Uterus (tissue), 4 donors: ENCODE measurements around the gene CFAP210. TPM values are rescaled to one million over a fixed set of nuclear protein-coding genes. Genes with fewer than 3 reads are reported as not detected.

Experiments used
- DNase-seq, 2 donors: peaks; one replicate each; pipeline ENCODE4 v3.0.0-alpha.2; 2019 to 2020
- H3K27ac ChIP-seq, 2 donors: fragments of 200-600 bp; sonication (generic); 1 replicate in 1 of 2; 2 replicates in 1 of 2; pipeline ENCODE4 v1.5.1; 2016 to 2018
- H3K27me3 ChIP-seq, 2 donors: fragments of 200-600 bp; sonication (generic); one replicate each; pipeline ENCODE4 v1.5.1; 2018 to 2019; ENCODE audit warnings: control low read depth in 1 of 2
- H3K36me3 ChIP-seq, 2 donors: fragments of 200-600 bp; sonication (generic); one replicate each; pipeline ENCODE4 v1.5.1; 2019; ENCODE audit warnings: control low read depth in 1 of 2
- H3K4me1 ChIP-seq, 2 donors: fragments of 200-600 bp; sonication (generic); one replicate each; pipeline ENCODE4 v1.5.1; 2018 to 2019; ENCODE audit warnings: control low read depth in 1 of 2
- H3K4me3 ChIP-seq, 2 donors: fragments of 200-600 bp; sonication (generic); 1 replicate in 1 of 2; 2 replicates in 1 of 2; pipeline ENCODE4 v1.5.1; 2018 to 2019; ENCODE audit warnings: mild to moderate bottlenecking in 1 of 2
- H3K9me3 ChIP-seq, 2 donors: fragments of 200-600 bp; sonication (generic); one replicate each; pipeline ENCODE4 v1.5.1; 2019; ENCODE audit warnings: control low read depth in 1 of 2
- CTCF ChIP-seq, 4 experiments: fragments of 200-600 bp in 2 of 4; fragments of 450-650 bp in 2 of 4; sonication (generic) in 2 of 4; IDR thresholded peaks; one replicate each; pipeline ENCODE4 v1.5.1; 2016 to 2019; ENCODE audit warnings: antibody characterized with exemption in 4 of 4, mild to moderate bottlenecking in 2 of 4, moderate library complexity in 1 of 4
- POLR2A ChIP-seq, 2 donors: fragments of 450-650 bp; IDR thresholded peaks; one replicate each; pipeline ENCODE4 v1.6.1; 2016; ENCODE audit warnings: antibody characterized with exemption in 2 of 2, mild to moderate bottlenecking in 1 of 2, moderate library complexity in 1 of 2
- intact Hi-C: fragments of 100-400 bp; cut with DNase I; formaldehyde crosslinking; loops from one replicate; pipeline ENCODE4 v1.15.1; 2023; ENCODE audit warnings: low total_unique reads
- total RNA-seq, 4 donors: library from RNA; depleted of rRNA in 3 of 4; stranded (reverse); fragments of >200 nt in 3 of 4; gene quantifications; one replicate each; pipeline versions ENCODE4 v1.1.0 to v1.2.4, GENCODE V29; 2014 to 2023
- donor health status: DM: yes; HTN: yes; CAD: no.

Gene CFAP210
- total RNA-seq, 4 donors from 2014 or later: 0.64 to 3.3 TPM; not detected in 2

DNA sequence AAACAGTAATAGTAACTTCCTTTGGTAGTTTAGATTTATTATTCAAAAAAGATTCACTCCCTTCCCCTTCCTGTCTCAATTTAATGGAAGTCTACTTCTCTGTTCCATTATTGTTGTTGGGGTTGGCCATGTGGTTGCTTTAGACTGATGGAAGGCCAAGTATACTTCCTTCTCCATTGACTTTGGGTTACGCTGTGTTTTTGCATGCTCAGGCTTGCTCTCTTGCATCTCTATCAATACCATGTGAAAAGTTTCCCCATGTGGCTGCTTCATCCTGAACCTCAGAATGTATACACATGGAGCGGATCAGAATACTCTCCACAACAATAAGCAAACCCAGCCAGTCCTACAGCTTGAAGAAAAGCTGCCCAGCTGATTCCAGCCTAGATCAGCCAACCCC, 20.3 kb downstream of the CFAP210 start:
- TF ChIP-seq CTCF (IDR thresholded peaks at IDR 0.05) (no peak), POLR2A (IDR thresholded peaks at IDR 0.05) (no peak)
- Histone ChIP-seq H3K36me3 (no peaks in the 10 kb centered on the region), H3K9me3 (no peaks in the 10 kb centered on the region), H3K4me3 (no peak overlapping the region), H3K27ac (no peak overlapping the region), H3K27me3 (no peaks in the 10 kb centered on the region), H3K4me1 (no peaks in the 10 kb centered on the region)
- intact Hi-C loops: no loop called here
- no peak for DNase-seq

DNA sequence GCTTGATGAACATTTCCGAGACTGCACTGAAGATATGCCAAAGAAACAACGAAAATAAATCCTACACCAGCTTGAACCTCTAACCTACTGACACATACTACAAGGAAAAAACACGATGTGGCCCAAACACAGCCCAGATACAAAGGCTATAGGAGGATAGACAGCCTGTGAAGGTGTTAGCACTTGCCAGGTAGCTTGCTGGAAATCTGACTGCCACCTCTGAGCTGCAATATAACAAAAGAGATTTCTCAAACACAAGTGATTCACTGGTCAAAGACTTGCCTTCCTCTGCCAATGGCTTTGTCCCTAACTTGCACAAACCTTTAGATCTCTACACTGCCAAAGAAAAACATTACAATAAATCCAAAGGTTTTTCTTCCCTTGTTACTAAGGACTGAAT, 21.1 kb downstream of the CFAP210 start:
- no peaks in the 10 kb centered on the region for H3K9me3 ChIP-seq
- no peak for DNase-seq

GRCh38 chr2:169672406-169672805, 21.8 kb downstream of the CFAP210 start:
- no peaks in the 10 kb centered on the region for H3K36me3 ChIP-seq
- intact Hi-C loops: no loop called here

More for the DNA sequence above, 21.1 kb downstream of the CFAP210 start:
- Histone ChIP-seq H3K27ac (no peak overlapping the region), H3K36me3 (no peaks in the 10 kb centered on the region), H3K27me3 (no peaks in the 10 kb centered on the region), H3K4me3 (no peak overlapping the region), H3K4me1 (no peaks in the 10 kb centered on the region)
- TF ChIP-seq POLR2A (IDR thresholded peaks at IDR 0.05) (no peak), CTCF (IDR thresholded peaks at IDR 0.05) (no peak)
- intact Hi-C loops: no loop called here

DNA sequence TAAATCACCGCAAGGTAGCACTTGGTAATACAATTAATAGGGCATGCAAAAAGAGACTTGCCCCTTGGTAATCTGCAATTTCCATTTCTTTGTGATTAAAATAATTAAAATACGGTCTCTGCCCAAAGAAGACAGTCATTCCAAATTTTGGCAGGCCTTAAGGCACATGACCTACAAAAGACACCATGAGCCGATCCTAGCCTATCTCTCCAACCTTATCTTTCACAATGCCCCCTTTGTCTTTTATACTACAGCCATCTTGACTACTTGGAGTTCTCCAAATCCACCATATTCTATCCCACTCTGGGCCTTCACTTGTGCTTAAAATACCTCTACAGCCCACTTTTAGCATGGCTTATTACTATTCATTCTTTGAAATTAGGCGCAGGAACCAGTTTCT, 23.3 kb downstream of the CFAP210 start:
- H3K9me3 ChIP-seq: no peaks in the 10 kb centered on the region
- intact Hi-C loops: no loop called here
- no peaks in the 10 kb centered on the region for H3K4me1 ChIP-seq
- TF ChIP-seq CTCF (IDR thresholded peaks at IDR 0.05): no peak
- DNase-seq: no peak
- no peaks in the 10 kb centered on the region for H3K36me3 ChIP-seq
- H3K4me3 ChIP-seq: no peak overlapping the region
- H3K27me3 ChIP-seq: no peaks in the 10 kb centered on the region
- H3K27ac ChIP-seq: no peak overlapping the region

More at GRCh38 chr2:169672406-169672805, 21.8 kb downstream of the CFAP210 start:
- no peak for DNase-seq
- no peaks in the 10 kb centered on the region for H3K4me1 ChIP-seq
- H3K4me3 ChIP-seq: no peak overlapping the region
- no peaks in the 10 kb centered on the region for H3K9me3 ChIP-seq
- no peak overlapping the region for H3K27ac ChIP-seq
- TF ChIP-seq CTCF (IDR thresholded peaks at IDR 0.05): no peak
- no peak for TF ChIP-seq POLR2A (IDR thresholded peaks at IDR 0.05)
- H3K27me3 ChIP-seq: no peaks in the 10 kb centered on the region

DNA sequence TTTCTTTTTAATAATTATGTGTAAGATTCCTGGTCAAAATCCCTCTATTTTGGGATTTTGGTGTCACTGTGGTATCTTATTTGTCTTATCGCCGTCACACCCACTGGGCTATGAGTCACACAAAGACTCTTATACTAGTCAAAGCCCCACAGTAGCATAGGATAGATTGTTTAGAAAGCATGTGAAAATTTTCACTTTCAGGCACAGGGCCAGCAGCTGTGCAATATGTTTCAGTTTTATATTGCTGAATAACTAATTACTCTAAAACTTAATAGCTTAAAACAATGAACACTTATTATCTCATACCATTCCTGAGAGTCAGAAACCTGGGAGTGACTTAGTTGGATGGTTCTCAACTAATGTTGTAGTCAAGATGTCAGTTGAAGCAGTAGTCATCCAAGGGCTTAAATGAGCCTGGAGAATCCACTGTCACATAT, 24.0 kb downstream of the CFAP210 start:
- TF ChIP-seq POLR2A (IDR thresholded peaks at IDR 0.05): no peak
- no peak for TF ChIP-seq CTCF (IDR thresholded peaks at IDR 0.05)

More for the DNA sequence above, 24.0 kb downstream of the CFAP210 start:
- Histone ChIP-seq H3K4me1 (no peaks in the 10 kb centered on the region), H3K36me3 (no peaks in the 10 kb centered on the region), H3K4me3 (no peak overlapping the region), H3K27ac (no peak overlapping the region), H3K27me3 (no peaks in the 10 kb centered on the region), H3K9me3 (no peaks in the 10 kb centered on the region)
- no peak for DNase-seq
- intact Hi-C loops: no loop called here
